HepG2 (cell line): ENCODE measurements around the gene ZCRB1.

Source experiments
- FOXC1 ChIP-seq: sonication (generic); formaldehyde crosslinking; IDR thresholded peaks from 2 replicates; pipeline ENCODE4 v1.8.0; 2022; ENCODE audit warnings: mild to moderate bottlenecking, missing genetic modification reagents, borderline replicate concordance
- HMG20B ChIP-seq: conservative IDR thresholded peaks from 2 replicates; pipeline ENCODE4 v1.6.1; 2016; ENCODE audit warnings: missing genetic modification reagents, missing compliant biosample characterization
- ISX ChIP-seq: sonication (generic); formaldehyde crosslinking; conservative IDR thresholded peaks from 2 replicates; pipeline ENCODE4 v1.5.0; 2020; ENCODE audit warnings: missing genetic modification reagents
- KDM2A ChIP-seq: sonication (generic); formaldehyde crosslinking; IDR thresholded peaks from 2 replicates; pipeline ENCODE4 v1.4.0; 2020; ENCODE audit warnings: low read depth, missing genetic modification reagents, borderline replicate concordance
- MXI1 ChIP-seq: IDR thresholded peaks from 3 replicates; pipeline ENCODE4 v1.6.1; 2012; ENCODE audit warnings: low read depth, low read length, inconsistent platforms, borderline replicate concordance
- RFX5 ChIP-seq: IDR thresholded peaks from 2 replicates; pipeline ENCODE4 v1.6.1; 2011; ENCODE audit warnings: low read depth, low read length, improper control_type of control experiment
- TBP ChIP-seq: sonication (generic); formaldehyde crosslinking; IDR thresholded peaks from 2 replicates; pipeline ENCODE4 v1.5.0; 2020; ENCODE audit warnings: missing genetic modification reagents
- ZBTB20 ChIP-seq: sonication (generic); formaldehyde crosslinking; IDR thresholded peaks from 2 replicates; pipeline ENCODE4 v1.8.1; 2023; ENCODE audit warnings: missing genetic modification reagents, low read depth, mild to moderate bottlenecking, borderline replicate concordance
- ZMYM3 ChIP-seq: sonication (generic); formaldehyde crosslinking; IDR thresholded peaks from 2 replicates; pipeline ENCODE4 v1.5.1; 2020; ENCODE audit warnings: mild to moderate bottlenecking, missing genetic modification reagents
- TF ChIP-seq, protein P1 (sequence below): sonication (generic); formaldehyde crosslinking; IDR thresholded peaks from 2 replicates; pipeline ENCODE4 v1.4.0; 2020; ENCODE audit warnings: missing genetic modification reagents, borderline replicate concordance

DNA sequence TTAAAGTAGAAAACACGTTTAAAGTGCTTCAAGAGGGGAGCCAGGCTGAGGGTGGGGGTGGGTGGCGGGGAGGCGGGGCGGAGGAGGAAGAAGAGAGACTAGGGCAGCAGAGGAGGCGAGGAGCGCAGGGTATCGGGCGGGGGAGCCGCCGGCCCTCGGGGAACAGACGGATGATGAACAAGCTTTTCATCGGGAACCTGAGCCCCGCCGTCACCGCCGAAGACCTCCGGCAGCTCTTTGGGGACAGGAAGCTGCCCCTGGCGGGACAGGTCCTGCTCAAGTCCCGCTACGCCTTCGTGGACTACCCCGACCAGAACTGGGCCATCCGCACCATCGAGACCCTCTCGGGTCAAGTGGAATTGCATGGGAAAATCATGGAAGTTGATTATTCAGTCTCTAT lies 39.2 kb downstream of the ZCRB1 start:
- no peak for TF ChIP-seq KDM2A (CRISPR knock-in tag)
- TF ChIP-seq, protein P1, sequence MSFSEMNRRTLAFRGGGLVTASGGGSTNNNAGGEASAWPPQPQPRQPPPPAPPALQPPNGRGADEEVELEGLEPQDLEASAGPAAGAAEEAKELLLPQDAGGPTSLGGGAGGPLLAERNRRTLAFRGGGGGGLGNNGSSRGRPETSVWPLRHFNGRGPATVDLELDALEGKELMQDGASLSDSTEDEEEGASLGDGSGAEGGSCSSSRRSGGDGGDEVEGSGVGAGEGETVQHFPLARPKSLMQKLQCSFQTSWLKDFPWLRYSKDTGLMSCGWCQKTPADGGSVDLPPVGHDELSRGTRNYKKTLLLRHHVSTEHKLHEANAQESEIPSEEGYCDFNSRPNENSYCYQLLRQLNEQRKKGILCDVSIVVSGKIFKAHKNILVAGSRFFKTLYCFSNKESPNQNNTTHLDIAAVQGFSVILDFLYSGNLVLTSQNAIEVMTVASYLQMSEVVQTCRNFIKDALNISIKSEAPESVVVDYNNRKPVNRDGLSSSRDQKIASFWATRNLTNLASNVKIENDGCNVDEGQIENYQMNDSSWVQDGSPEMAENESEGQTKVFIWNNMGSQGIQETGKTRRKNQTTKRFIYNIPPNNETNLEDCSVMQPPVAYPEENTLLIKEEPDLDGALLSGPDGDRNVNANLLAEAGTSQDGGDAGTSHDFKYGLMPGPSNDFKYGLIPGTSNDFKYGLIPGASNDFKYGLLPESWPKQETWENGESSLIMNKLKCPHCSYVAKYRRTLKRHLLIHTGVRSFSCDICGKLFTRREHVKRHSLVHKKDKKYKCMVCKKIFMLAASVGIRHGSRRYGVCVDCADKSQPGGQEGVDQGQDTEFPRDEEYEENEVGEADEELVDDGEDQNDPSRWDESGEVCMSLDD (CRISPR knock-in tag): no peak
- no peak for TF ChIP-seq TBP
- TF ChIP-seq ZMYM3 (CRISPR knock-in tag): no peak
- no peak for TF ChIP-seq HMG20B (CRISPR knock-in tag)
- no peak for TF ChIP-seq RFX5
- no peak for TF ChIP-seq FOXC1 (CRISPR knock-in tag)
- no peak for TF ChIP-seq MXI1
- TF ChIP-seq ZBTB20 (CRISPR knock-in tag): no peak
- TF ChIP-seq ISX (CRISPR knock-in tag): no peak
